Kidney capillary endothelial cell (primary cell): ENCODE results near the gene ODAD3.
A peak's percentile ranks its signal among the peaks of the same experiment; 100 is the strongest.
"Not testable (repeated sequence)": the region's sequence is repeated elsewhere in the genome, so short reads cannot be mapped to it uniquely, and the experiment has no call there.

ENCODE experiments used
- DNase-seq: peaks from one replicate; pipeline ENCODE4 v3.0.0-alpha.2; 2018; ENCODE audit warnings: low spot score

ODAD3 gene

GRCh38 chr19:11405846-11406643 is 28.9 kb downstream of the ODAD3 start:
- no peak for DNase-seq

DNA sequence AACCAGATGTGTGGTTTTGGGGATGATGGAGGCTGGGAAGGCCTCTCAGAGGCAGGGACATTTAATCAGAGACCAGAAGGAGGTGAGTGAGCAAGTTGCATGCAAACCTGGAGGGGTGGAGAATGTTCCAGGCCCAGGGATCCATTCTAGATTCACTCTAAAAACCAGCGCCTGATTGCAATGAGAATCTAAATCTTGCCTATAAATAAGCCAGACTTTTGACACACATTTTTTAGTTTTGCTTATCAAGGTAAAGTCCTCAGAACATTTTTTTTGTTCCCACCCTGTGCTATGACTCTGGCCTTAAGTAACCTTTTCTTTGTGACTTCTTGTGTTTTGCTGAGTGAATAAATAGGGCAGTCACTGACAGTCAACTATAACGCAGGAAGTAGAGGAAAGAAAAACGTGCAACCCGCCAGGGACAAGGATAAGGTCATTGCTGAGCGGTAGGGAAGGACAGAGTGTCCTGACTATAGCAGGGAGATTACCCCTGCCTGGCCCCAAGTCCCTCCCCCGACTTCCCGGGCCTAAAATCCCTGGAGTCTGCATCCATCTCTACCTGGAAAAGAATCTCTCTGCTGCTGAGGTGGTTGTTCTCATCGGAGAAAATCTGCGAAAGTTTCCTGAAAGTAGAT is 30.2 kb downstream of the ODAD3 start:
- no peak for DNase-seq

GRCh38 chr19:11401808-11402543 is 32.9 kb downstream of the ODAD3 start:
- DNase-seq: no peak

DNA sequence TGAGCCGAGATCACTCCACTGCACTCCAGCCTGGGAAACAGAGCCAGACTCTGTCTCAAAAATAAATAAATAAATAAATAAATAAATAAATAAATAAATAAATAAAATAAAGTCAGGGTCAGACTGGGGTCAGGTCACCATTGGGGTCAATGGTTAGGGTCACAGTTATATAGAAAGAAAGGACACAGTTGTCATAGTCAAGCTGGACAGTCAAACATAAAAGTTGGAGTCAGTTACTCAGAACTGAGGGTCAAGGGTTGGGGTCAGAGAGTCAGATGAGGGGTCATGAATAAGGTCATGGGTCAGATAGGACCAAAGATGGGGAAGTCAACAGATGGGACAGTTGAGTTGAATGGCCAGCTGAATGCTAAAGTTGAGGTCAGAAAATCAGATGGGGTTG is 34.1 kb downstream of the ODAD3 start:
- no peak for DNase-seq

DNA sequence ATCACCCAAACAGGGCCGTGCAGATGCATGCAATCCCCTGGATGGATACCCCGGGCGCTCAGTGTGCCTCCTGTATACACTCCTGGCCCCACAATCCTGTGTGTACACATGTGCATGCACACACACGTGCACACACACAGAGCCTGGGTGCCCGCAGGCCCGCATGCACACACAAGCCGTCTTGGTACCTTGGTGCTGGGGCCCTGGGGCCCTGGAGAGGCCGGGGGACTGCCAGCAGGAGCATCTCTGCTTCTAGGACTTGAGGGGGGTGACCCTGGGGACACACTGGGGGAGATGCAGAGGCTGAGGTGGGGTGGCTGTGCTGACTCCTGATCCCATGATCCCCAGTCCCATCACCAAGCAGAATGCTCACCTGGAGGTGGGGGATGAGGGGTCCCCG is 35.3 kb downstream of the ODAD3 start:
- DNase-seq: no peak

GRCh38 chr19:11397089-11397610 is 37.8 kb downstream of the ODAD3 start:
- no peak for DNase-seq

- no peak for DNase-seq
These were observed 43.8 kb downstream of the ODAD3 start for GRCh38 chr19:11390933-11391680.

GRCh38 chr19:11390359-11390758 is 44.6 kb downstream of the ODAD3 start:
- no peak for DNase-seq

DNA sequence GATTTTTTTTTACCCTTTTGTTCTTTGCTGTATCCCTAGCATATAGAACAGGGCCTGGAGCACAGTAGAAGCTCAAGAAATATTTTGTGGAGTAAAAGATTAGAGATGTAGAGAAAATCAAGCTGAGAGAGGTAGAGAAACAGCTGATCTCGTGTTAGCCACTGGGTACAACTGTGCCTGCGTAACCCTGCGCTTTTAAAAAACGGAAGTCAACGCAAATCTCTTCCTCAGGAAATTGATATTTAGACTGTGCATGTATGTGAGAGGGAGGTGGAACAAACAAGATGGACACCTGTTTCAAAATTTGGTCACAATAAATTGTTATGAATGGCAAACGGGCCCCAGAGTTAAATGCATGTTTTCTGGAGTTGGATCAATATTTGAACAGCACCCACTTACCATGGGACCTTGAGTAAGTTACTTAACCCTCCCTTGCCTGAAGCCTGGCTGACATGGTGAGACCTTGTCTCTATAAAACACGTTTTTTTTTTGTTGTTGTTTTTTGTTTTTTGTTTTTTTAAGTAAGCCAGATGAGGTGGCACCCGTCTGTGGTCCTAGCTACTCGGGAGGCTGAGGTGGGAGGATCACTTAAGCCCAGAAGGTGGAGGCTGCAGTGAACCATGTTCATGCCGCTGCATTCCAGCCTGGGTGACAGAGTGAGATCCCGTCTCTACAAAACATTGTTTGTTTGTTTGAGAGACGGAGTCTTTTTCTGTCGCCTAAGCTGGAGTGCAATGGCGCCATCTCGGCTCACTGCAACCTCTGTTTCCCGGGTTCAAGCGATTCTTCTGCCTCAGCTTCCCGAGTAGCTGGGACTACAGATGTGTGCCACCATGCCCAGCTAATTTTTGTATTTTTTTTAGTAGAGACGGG is 47.5 kb downstream of the ODAD3 start:
- DNase-seq: no peak

- DNase-seq: no peak
These were observed 50.2 kb downstream of the ODAD3 start for GRCh38 chr19:11384778-11385129.

DNA sequence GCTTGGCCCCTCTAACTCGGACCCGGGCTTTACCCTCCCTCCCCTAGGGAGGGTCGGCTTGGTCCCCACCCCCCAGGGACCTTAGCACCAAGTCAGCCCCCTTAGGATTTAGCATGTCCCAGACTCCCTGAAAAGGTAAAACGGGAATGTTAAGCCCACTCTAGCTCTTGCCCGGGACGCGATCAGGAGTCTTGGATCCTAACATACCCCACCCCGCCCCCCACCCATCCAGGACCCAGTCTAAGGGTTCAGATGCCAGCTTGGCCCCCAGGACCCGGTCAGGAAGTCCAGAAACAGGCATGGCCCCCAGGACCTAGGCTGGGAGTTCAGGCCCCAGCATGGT is 51.2 kb downstream of the ODAD3 start:
- DNase-seq: no peak

DNA sequence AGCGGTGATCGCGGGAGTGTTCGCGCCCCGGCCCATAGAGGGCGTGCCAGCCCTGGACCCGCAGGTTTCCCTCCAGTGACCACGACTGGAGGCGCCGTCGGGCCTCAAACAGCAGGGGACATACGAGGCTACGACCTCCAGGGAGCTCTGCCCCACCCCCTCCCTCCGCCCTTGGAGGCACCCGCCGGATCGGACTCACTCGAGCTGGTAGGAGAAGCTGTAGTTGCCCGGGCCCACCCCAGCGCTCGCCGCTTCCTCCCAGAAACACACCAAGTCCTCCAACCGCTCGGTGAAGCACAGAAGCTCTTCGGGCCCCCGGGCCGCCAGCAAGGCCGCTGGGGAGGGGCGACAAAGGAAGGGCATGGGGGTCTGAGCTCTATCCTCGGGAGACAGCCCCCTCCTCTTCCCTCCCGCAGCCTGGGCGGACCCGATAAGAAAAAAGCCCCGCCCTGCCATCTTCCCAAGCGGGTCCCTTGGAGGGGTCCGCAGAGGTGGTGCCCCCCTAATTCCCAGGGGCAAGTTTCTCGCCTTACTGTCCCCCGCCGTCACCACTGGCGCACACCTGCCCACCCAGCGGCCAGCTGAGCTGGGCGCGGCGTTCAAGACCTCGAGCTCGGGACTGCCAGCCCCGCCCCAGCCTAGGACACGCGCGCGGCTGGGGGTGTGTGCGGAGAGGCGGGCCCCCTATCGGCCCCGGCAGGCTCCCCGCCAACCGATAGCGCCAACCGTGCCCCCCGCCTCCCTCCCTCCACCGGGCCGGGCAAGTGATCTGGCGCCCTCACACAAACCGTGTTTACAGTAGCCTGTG is 51.8 kb downstream of the ODAD3 start:
- peak; percentile 36 for DNase-seq

DNA sequence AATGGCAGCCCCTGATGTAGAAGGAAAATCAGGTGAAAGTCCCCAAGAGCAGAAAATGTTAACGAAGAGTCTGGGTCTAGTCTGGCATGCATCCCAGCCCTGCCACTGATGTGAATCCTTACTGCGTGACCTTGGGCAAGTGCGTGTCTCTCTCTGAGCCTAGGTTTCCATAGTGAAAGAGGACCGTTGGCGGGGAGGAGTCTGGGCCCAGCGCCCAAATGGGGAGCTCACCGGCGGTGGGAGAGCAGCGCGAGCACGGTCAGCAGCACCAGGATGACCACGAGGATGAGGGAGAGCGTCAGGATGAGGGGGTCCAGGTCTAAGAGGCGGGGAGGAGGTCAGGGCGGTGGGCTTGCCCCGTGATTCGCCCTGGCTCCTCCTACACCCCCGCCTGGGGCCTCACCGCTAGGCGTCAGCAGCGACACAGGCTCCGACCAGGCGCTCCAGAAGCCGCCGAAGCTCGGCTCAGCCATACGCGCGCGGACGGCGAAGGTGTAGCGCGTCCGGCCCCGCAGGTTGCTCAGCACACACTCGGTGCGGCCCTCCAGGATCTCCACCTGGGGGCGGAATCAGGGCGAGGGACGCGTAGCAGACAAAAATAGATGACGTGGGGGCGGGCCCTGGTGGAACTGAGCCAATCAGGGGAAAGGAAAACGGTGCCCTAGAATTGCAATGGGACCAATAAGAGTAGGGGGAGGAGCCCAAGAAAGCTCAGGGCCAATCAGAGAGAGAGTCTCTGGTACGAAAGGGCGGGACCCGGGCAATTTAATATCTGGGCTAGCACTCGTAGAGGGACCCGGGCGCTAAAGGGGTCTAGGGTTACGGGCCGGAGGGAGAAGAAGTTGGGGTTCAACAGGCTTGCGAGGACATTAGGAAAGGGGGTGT is 54.0 kb downstream of the ODAD3 start:
- DNase-seq: peak; percentile 98

- DNase-seq: no peak
These were observed 55.0 kb downstream of the ODAD3 start for GRCh38 chr19:11379857-11380350.

DNA sequence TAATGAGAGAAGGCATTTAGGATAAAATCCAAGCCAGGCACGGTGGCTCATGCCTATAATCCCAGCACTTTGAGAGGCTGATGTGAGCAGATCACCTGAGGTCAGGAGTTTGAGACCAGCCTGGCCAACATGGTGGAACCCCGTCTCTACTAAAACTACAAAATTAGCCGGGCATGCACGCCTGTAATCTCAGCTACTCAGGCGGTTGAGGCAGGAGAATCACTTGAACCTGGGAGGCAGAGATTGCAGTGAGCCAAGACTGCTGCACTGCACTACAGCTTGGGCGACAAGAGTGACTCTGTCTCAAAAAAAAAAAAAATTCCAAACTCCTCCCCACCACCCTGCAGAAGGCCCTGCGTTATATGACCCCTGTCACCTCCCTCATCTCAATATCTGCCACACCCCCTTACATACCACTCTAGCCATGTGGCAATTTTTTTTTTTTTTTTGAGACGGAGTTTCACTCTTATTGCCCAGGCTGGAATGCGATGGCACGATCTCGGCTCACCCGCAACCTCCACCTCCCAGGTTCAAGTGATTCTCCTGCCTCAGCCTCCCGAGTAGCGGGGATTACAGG is 55.6 kb downstream of the ODAD3 start:
- not testable (repeated sequence) for DNase-seq

- peak; percentile 66 for DNase-seq
These were observed 56.4 kb downstream of the ODAD3 start for GRCh38 chr19:11378319-11379189.

- DNase-seq: no peak
These were observed 57.2 kb downstream of the ODAD3 start for GRCh38 chr19:11377756-11378155.

GRCh38 chr19:11377237-11377636 is 57.7 kb downstream of the ODAD3 start:
- DNase-seq: peak; percentile 35
